AG09309 (cell line): Measurements from ENCODE around the gene SGCA.
A peak's percentile ranks its signal among the peaks of the same experiment; 100 is the strongest.

ENCODE experiments used
- DNase-seq: peaks from one replicate; pipeline ENCODE4 v3.0.0-alpha.2; 2010; ENCODE audit warnings: low read depth
- H3K4me3 ChIP-seq: 2 replicates; pipeline ENCODE4 v1.5.1; 2011; ENCODE audit warnings: mild to moderate bottlenecking, low read depth, low read length, moderate library complexity; ENCODE audit not compliant: control insufficient read depth
- CTCF ChIP-seq: IDR thresholded peaks from 2 replicates; pipeline ENCODE4 v1.5.1; 2011; ENCODE audit warnings: mild to moderate bottlenecking, low read depth, low read length, inconsistent platforms; ENCODE audit not compliant: insufficient read depth, control insufficient read depth; ENCODE audit errors: missing control alignments

The SGCA gene

GRCh38 chr17:50205963-50206505, 40.2 kb downstream of the SGCA start:
- no peak overlapping the region for H3K4me3 ChIP-seq
- no peak for TF ChIP-seq CTCF

GRCh38 chr17:50206604-50207293, 40.9 kb downstream of the SGCA start:
- DNase-seq = no peak
- H3K4me3 ChIP-seq = peak overlapping the region; percentile 17
- no peak for TF ChIP-seq CTCF

More at GRCh38 chr17:50205963-50206505, 40.2 kb downstream of the SGCA start:
- no peak for DNase-seq

DNA sequence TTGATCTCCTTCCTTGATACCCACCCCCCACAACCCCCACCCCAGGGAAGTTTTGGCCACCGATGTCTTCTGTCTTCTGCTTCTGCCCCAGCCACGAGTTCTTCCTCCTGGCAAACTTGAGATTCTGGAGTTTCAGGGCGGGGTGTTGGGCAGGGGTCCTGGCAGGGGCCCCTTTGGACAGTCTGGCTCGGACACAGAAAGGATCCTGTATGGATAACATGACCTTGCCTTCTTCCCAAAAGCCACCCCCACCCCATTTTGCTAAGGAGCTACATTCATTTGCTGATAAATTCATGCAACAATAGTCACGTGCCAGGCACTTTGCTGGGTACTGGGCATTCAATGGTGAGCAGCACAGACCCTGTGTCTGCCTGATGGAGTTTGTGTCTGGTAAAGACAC, 41.5 kb downstream of the SGCA start:
- no peak for DNase-seq
- TF ChIP-seq CTCF = no peak

DNA sequence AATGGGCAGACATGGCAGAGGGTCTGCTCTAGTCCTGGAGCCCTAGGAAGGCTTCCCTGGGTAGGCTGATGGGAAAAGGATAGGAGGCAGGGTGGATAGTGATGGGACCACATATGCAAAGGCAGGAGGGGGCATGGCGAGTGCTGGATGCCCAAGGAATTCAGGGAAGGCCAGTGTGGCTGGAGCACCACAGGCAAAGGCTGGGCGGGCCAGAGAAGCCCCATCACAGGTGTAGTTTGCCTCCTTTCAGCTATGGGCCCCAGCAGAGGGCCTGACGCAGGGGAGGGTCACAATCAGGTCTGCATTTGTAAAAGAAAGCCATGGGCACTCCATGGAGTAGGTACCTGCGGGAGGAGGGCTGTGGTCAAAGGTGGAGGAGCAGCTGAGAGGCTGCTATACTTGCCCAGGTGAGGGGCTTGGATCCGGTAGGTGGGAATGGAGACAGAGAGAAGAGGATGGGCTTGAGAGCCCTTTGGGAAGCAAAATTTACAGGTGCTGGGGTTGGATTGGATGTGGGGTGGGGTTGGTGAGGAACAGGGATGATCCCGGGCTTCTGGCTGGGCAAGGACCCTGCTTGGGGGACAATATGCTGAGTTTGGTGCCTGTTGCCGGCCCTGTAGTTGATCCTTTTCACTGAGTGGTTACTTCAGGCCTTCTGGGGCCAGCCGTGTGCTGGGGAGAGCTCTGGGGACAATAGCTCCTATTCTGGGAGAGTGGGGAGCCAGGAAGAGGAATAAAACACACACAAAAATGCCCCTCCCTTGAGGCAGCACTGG, 42.2 kb downstream of the SGCA start:
- H3K4me3 ChIP-seq = no peak overlapping the region
- TF ChIP-seq CTCF = no peak
- DNase-seq = no peak

More for the DNA sequence above, 41.5 kb downstream of the SGCA start:
- no peak overlapping the region for H3K4me3 ChIP-seq

GRCh38 chr17:50208611-50209061, 42.8 kb downstream of the SGCA start:
- no peak overlapping the region for H3K4me3 ChIP-seq
- no peak for DNase-seq
- no peak for TF ChIP-seq CTCF

DNA sequence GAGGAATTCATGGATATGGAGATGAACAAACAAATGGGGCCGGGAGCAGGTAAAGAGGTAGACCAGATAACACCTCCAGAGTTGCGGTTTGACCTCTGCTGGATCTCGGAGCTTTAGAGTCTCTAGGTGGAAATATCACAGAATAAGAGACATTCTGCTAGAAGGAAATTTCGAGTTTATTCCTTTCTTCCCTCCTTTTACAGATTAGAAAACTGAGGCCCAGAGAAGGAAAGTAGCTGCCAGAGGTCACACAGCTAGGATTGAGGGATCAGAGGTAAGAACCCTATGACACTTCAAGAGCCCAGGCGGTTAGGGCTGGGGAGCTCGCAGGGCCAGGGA, 43.3 kb downstream of the SGCA start:
- H3K4me3 ChIP-seq = no peak overlapping the region
- DNase-seq = no peak
- no peak for TF ChIP-seq CTCF
